Psoas muscle (tissue), 8 donors: ENCODE measurements around the gene LHX3. TPM values are rescaled to one million over a fixed set of nuclear protein-coding genes. Genes with fewer than 3 reads are reported as not detected.

Experiments used
- ATAC-seq, 4 donors: fragments of 200-7000 bp; cut with Tn5 transposase; one replicate each; pipeline ENCODE4 v1.9.1; 2020; ENCODE audit warnings: moderate library complexity in 3 of 4, mild to moderate bottlenecking in 2 of 4
- DNase-seq, 2 donors: peaks; one replicate each; pipeline ENCODE4 v3.0.0-alpha.2; 2020
- H3K27ac ChIP-seq: fragments of 200-600 bp; one replicate; pipeline ENCODE4 v1.8.0; 2022
- H3K27me3 ChIP-seq, 3 donors: fragments of 200-600 bp in 1 of 3; one replicate each; pipeline versions ENCODE4 v1.6.1 to v1.8.0; 2013 to 2022; ENCODE audit warnings: low read length in 2 of 3, mild to moderate bottlenecking in 2 of 3, moderate library complexity in 1 of 3; ENCODE audit not compliant: insufficient read depth in 3 of 3
- H3K36me3 ChIP-seq, 2 donors: fragments of 200-600 bp in 1 of 2; one replicate each; pipeline versions ENCODE4 v1.6.1 to v1.8.0; 2013 to 2022; ENCODE audit warnings: low read depth in 1 of 2, mild to moderate bottlenecking in 1 of 2, moderate library complexity in 1 of 2; ENCODE audit not compliant: insufficient read depth in 1 of 2
- H3K4me1 ChIP-seq: fragments of 200-600 bp; one replicate; pipeline ENCODE4 v1.8.0; 2022
- H3K4me3 ChIP-seq: fragments of 200-600 bp; one replicate; pipeline ENCODE4 v1.8.0; 2022; ENCODE audit warnings: mild to moderate bottlenecking
- H3K9me3 ChIP-seq: fragments of 200-600 bp; one replicate; pipeline ENCODE4 v1.8.0; 2022
- CTCF ChIP-seq: fragments of 200-600 bp; IDR thresholded peaks from one replicate; pipeline ENCODE4 v1.8.0; 2022; ENCODE audit warnings: antibody characterized with exemption
- WGBS, 3 donors: extraction: QIAGEN DNeasy Blood & Tissue Kit; methylation state at CpG; one replicate each; pipeline versions ENCODE4 v1.1.6 to v1.1.7; 2013; 5-methylcytosine and 5-hydroxymethylcytosine counted together
- intact Hi-C, 2 donors: fragments of 100-400 bp; cut with DNase I; formaldehyde crosslinking; loops; one replicate each; pipeline versions ENCODE4 v1.11.0 to v1.14.2; 2022
- polyA plus RNA-seq, 3 donors: library from polyadenylated mRNA; stranded (reverse); fragments of 200-250 nt; gene quantifications; one replicate each; pipeline ENCODE4 v1.2.3, GENCODE V29; 2013
- total RNA-seq, 4 donors: library from RNA; stranded (reverse); fragmentation: NEBNext Ultra II Directional in 2 of 4; extraction: Animal tissue kit (Norgen Biotek cat#: 25700) in 2 of 4; gene quantifications; one replicate each; pipeline versions ENCODE4 v1.2.1 to v1.2.4, GENCODE V29; 2021 to 2023
- donor health status: healthy with polysubstance abuse.
- donor health status: DM: no; HTN: no; CAD: no; lungs with moderate emphysema.
- donor health status: Bipolar disorder and iron deficiency.
- donor health status: healthy.
- donor health status: DM: yes; HTN: yes; CAD: no.
- donor health status: DM: no; HTN: no; CAD: no.
- donor health status: DM: no; HTN: no; CAD: no.
- donor health status: DM: yes; HTN: yes; CAD: no.

The LHX3 gene
- total and polyA plus RNA-seq, 7 donors: not detected

DNA sequence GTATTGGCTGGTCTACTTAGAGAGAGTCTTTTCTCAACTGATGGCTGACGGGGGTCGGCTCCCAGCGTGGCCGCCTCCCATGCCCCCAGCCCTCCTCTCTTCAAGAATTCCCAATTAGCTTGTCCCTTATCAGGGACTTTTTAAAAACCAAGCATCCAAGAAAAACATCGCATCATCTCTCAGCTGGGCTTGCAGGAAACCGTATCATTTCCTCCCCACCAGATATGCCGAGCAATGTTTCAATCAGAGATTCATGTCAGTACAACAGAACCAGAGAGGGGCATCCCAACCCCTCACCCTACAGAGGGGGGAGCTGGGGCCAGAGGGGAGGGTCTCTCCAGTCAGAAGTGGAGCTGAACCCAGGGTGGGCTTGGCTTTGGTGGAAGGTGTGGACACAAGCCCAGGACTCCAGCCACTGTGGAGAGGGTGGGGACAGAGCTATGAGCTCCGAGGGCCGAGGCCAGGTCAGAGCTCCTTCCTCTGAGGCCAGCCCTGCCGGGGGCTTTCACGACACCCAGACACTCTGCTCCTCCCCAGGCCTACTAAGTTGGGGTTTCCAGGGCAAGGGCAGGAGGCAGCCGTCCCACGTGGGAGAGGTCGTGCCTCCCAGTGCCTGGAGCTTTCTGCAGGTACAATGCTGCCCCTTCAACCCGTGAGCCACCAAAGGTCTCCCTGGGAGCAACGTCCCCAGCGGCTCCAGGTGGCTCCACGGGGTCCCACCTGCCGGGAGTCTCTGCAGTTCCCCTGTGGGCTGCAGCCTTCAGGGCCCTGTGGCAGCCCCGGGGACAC is 47.3 kb downstream of the LHX3 start:
- Histone ChIP-seq H3K27ac (no peak overlapping the region), H3K36me3 (no peaks in the 10 kb centered on the region), H3K9me3 (no peaks in the 10 kb centered on the region), H3K4me1 (no peaks in the 10 kb centered on the region), H3K27me3 (peaks cover 0 to 51% (median 13%) of the 10 kb centered on the region in 3 donors), H3K4me3 (no peak overlapping the region)
- intact Hi-C loops: no loop called here
- DNase-seq: no peak
- TF ChIP-seq CTCF: no peak
- WGBS, 3 donors: 47 to 58% (median 52%) methylated on average over 20 of the region's 20 CpGs
- ATAC-seq: no peak

DNA sequence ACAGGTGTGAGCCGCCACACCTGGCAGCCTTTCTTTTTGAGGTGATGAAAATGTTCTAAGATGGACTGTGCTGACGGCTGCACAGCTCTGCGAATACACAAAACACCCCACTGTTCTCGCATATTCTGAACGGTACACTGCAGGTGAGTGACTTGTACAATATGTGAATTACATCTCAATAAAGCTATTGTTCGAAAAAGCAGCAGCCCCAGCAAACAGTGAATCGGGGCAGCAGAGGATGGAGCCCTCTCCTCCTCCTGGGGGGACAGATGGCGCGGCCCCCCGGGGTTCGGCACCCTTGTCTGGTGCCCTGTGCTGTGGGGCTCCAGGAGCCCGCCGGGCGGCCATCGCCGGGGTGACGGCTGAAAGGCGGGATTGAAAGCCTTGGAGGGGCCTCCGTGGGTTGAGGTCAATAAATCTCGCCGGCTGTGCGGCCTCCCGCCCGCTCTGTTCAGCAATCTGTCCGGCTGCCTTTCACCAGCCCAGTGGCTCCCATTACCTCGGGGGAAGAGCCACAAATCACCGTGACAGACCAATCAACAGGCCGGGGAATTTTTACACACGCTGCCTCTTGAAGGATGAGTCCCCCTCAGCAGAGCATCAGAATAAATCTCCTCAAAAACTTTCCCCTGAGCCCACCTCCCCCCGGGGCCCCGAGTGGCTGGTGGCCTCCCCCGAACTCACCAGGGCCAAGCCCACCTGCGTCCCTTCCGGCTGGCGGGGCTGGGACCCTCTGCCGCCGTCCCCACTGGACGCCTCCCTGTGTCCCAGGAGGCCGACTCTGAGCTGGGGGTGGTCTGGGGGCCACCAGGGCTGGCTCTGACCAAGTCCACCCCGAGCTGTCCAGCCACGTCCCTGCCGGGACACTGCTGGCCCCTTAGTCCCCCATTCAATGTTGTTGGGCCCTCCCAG is 48.5 kb downstream of the LHX3 start:
- Histone ChIP-seq H3K27me3 (peaks cover 0 to 47% (median 13%) of the 10 kb centered on the region in 3 donors), H3K4me1 (no peaks in the 10 kb centered on the region), H3K9me3 (no peaks in the 10 kb centered on the region), H3K27ac (no peak overlapping the region), H3K36me3 (no peaks in the 10 kb centered on the region), H3K4me3 (no peak overlapping the region)
- ATAC-seq (no peak), DNase-seq (no peak)
- intact Hi-C loops: no loop called here
- no peak for TF ChIP-seq CTCF
- WGBS, 3 donors: 20 to 32% (median 28%) methylated on average over 42 of the region's 42 CpGs

DNA sequence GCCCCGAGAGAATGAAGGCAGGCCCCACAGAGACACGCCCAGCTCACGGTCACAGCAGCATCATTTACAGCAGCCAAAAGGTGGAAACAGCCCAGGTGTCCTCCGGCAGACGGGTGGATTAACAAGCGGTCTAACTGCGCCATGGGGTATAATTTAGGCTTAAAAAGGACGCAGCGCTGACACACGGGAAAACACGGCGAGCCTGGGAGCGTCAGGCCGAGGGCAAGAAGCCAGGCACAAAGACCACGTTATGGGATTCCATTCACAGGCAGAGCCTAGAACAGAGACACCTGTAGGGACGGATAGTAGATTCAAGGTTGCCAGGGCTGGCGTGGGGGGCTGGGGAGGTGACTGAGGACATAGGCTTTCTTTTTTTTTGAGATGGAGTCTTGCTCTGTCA is 49.4 kb downstream of the LHX3 start:
- no peak for ATAC-seq
- H3K27me3 ChIP-seq: peaks cover 0 to 47% (median 13%) of the 10 kb centered on the region in 3 donors

DNA sequence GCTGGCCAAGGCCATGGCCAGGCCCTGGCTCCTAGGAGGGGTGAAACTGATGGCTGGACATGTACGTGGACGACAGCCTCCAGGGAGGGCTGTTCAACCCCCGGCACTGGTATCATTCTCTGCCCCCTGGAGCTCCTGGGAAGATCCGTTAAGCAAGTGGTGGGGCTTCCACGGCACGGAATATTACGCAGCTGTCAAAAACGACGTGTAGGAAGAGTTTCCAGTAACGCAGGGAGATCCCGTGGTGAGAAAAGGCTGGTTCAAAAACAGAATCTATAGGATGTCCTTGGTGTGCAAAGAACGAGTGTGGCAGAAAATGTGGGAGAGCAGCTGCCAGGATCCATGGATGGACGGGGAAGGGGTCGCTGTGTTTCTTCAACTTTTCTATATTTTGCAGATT is 50.0 kb downstream of the LHX3 start:
- H3K4me1 ChIP-seq: no peaks in the 10 kb centered on the region
- TF ChIP-seq CTCF: no peak
- WGBS, 3 donors: 83 to 89% (median 87%) methylated on average over 14 of the region's 14 CpGs
- H3K9me3 ChIP-seq: no peaks in the 10 kb centered on the region
- intact Hi-C loops: no loop called here
- H3K27me3 ChIP-seq: peaks cover 0 to 47% (median 13%) of the 10 kb centered on the region in 3 donors
- no peak overlapping the region for H3K4me3 ChIP-seq
- DNase-seq: no peak
- ATAC-seq: no peak
- no peak overlapping the region for H3K27ac ChIP-seq
- H3K36me3 ChIP-seq: no peaks in the 10 kb centered on the region

More for the DNA sequence above, 49.4 kb downstream of the LHX3 start:
- Histone ChIP-seq H3K4me3 (no peak overlapping the region), H3K9me3 (no peaks in the 10 kb centered on the region), H3K27ac (no peak overlapping the region), H3K36me3 (no peaks in the 10 kb centered on the region), H3K4me1 (no peaks in the 10 kb centered on the region)
- WGBS, 3 donors: 57 to 61% (median 61%) methylated on average over 17 of the region's 17 CpGs
- DNase-seq: no peak
- no peak for TF ChIP-seq CTCF
- intact Hi-C loops: no loop called here
